Muscle layer of colon (tissue), 2 donors: ENCODE measurements around the gene CNGA4.
"Not testable (repeated sequence)": the region's sequence is repeated elsewhere in the genome, so short reads cannot be mapped to it uniquely, and the experiment has no call there.

ENCODE experiments used
- H3K27ac ChIP-seq: one replicate; pipeline ENCODE4 v1.7.0; 2013; ENCODE audit warnings: low read depth, mild to moderate bottlenecking, low read length, moderate library complexity
- H3K27me3 ChIP-seq, 2 donors: one replicate each; pipeline ENCODE4 v1.7.0; 2013; ENCODE audit warnings: low read length in 2 of 2, mild to moderate bottlenecking in 2 of 2; ENCODE audit not compliant: insufficient read depth in 2 of 2, control insufficient read depth in 1 of 2
- H3K36me3 ChIP-seq: one replicate; pipeline ENCODE4 v1.7.0; 2013; ENCODE audit warnings: mild to moderate bottlenecking, low read length; ENCODE audit not compliant: insufficient read depth
- H3K4me1 ChIP-seq: one replicate; pipeline ENCODE4 v1.7.0; 2013; ENCODE audit warnings: mild to moderate bottlenecking, low read length; ENCODE audit not compliant: insufficient read depth
- H3K4me3 ChIP-seq, 2 donors: one replicate each; pipeline ENCODE4 v1.7.0; 2013; ENCODE audit warnings: low read length in 2 of 2, low read depth in 1 of 2, mild to moderate bottlenecking in 1 of 2, moderate library complexity in 1 of 2
- H3K9ac ChIP-seq: one replicate; pipeline ENCODE4 v1.7.0; 2013; ENCODE audit warnings: low read length
- H3K9me3 ChIP-seq: one replicate; pipeline ENCODE4 v1.7.0; 2013; ENCODE audit warnings: mild to moderate bottlenecking, low read length
- donor health status: abdominal sarcoma.
- donor health status: Adenocarcinoma of cecum.

Gene CNGA4

GRCh38 chr11:6270584-6271246 lies 31.8 kb downstream of the CNGA4 start:
- Histone ChIP-seq H3K36me3 (no peaks in the 10 kb centered on the region), H3K27ac (no peak overlapping the region), H3K4me1 (no peaks in the 10 kb centered on the region), H3K4me3 (no peak overlapping the region), H3K27me3 (peaks cover 0 to 3% of the 10 kb centered on the region in 2 donors), H3K9me3 (no peaks in the 10 kb centered on the region), H3K9ac (no peak overlapping the region)

GRCh38 chr11:6271598-6271997 lies 32.7 kb downstream of the CNGA4 start:
- no peaks in the 10 kb centered on the region for H3K4me1 ChIP-seq

GRCh38 chr11:6273188-6273587 lies 34.3 kb downstream of the CNGA4 start:
- Histone ChIP-seq H3K4me1 (no peaks in the 10 kb centered on the region), H3K27me3 (peaks cover 0 to 3% of the 10 kb centered on the region in 2 donors), H3K4me3 (no peak overlapping the region), H3K36me3 (no peaks in the 10 kb centered on the region), H3K9ac (no peak overlapping the region), H3K9me3 (no peaks in the 10 kb centered on the region), H3K27ac (no peak overlapping the region)

More at GRCh38 chr11:6271598-6271997, 32.7 kb downstream of the CNGA4 start:
- Histone ChIP-seq H3K9ac (no peak overlapping the region), H3K27ac (no peak overlapping the region), H3K36me3 (no peaks in the 10 kb centered on the region), H3K4me3 (no peak overlapping the region), H3K27me3 (peaks cover 0 to 3% of the 10 kb centered on the region in 2 donors), H3K9me3 (no peaks in the 10 kb centered on the region)

GRCh38 chr11:6280809-6281208 lies 41.9 kb downstream of the CNGA4 start:
- H3K9me3 ChIP-seq, H3K36me3 ChIP-seq, H3K4me1 ChIP-seq, H3K9ac ChIP-seq, H3K4me3 ChIP-seq, H3K27ac ChIP-seq, H3K27me3 ChIP-seq: not testable (repeated sequence)

- Histone ChIP-seq H3K27me3 (no peaks in the 10 kb centered on the region), H3K27ac (no peak overlapping the region), H3K36me3 (no peaks in the 10 kb centered on the region), H3K9ac (no peak overlapping the region), H3K4me3 (no peak overlapping the region), H3K4me1 (no peaks in the 10 kb centered on the region), H3K9me3 (no peaks in the 10 kb centered on the region)
Observed at GRCh38 chr11:6283453-6284023, 44.6 kb downstream of the CNGA4 start.

GRCh38 chr11:6284250-6284649 lies 45.4 kb downstream of the CNGA4 start:
- Histone ChIP-seq H3K9ac (no peak overlapping the region), H3K36me3 (no peaks in the 10 kb centered on the region), H3K27ac (no peak overlapping the region), H3K4me3 (no peak overlapping the region), H3K9me3 (no peaks in the 10 kb centered on the region), H3K4me1 (no peaks in the 10 kb centered on the region), H3K27me3 (no peaks in the 10 kb centered on the region)

- Histone ChIP-seq H3K9me3 (no peaks in the 10 kb centered on the region), H3K36me3 (no peaks in the 10 kb centered on the region), H3K27ac (no peak overlapping the region), H3K9ac (no peak overlapping the region), H3K27me3 (no peaks in the 10 kb centered on the region), H3K4me3 (no peak overlapping the region), H3K4me1 (no peaks in the 10 kb centered on the region)
Observed at GRCh38 chr11:6285019-6285418, 46.1 kb downstream of the CNGA4 start.
